ENCODE results near the gene ABHD11.
"Not testable (repeated sequence)": the region's sequence is repeated elsewhere in the genome, so short reads cannot be mapped to it uniquely, and the experiment has no call there.

The ABHD11 gene

DNA sequence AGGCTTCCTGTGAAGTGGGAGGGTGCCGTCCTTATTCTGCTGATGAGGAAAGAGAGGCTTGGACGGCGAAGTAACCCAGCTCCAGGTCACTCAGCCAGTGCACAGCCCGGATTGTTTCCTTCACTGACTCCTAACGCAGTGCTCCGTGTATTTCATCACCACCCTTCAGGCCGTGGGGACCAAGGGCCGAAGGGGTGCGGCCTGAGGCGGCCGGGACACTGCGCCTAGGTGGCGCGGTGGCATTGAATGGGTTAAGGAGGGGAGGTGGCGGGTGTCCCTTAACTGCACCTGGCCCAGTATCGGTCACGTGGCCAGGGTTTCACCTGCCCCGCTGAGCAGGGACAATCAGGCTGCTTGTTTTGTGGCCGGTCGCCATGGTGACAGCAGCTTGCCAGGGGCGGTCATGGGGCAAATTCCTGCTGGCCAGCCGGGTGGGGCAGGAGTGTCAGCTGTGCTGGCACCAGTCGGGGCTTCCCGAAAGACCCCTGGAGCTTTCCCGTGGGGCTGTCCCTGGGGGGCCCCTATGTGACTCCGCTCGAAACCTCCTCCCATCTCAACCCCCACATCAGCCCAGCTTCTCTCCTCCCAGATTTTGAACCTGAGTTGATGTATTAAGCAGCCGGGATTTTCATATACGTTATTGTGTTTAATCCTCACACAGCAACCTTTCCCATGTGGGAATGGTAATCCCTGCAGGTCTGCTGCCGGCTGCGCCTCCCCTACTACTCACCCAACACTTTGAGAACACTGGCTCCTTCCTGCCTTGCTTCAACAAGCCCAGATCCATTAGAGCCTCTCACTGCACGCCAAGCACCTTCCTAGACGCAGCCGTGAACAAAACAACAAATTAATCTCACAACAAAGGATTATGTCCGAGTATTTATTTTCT is 4.4 kb upstream of the ABHD11 start:
- DNase-seq (ENCODE audit: low read depth in 2 of 2): no peak

DNA sequence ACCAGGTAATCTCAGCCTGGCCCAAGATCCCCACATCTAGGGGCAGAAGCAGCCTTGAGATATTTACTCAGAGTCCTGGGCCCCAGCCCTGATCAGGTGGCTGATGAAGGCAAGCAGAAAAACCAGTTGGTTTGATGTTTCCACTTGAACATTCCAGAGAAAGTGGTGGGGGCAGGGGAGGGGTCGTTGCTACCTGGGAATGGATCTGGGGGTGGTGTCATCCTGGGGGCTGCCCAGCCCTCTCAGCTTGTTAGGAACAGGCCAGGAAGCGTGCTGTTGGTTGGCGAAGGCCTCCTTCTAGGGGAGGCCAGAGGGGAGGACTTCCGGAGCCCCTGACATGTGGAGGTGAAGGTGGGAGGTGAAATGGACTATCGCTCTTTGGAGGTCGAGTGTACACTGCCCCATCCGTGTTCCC is 3.7 kb upstream of the ABHD11 start:
- DNase-seq (ENCODE audit: low read depth in 2 of 2): no peak

DNA sequence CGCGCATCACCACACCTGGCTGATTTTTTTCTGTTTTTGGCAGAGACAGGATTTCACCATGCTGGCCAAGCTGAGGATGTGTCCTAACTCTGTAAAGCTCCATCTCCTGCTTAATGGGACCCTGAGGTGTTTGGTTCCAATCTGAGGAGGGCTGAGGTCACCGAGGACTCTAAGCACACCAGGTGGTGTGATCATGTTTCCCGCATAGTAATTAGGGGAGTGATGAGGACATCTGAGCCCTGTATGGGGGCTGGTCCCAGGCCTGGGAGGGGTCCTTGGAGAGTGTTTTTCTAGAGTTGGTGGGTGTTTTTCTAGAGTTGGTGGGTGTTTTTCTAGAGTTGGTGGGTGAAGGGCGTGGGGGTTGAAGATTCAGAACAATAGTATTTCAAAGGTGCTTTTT is 3.0 kb upstream of the ABHD11 start:
- no peak for DNase-seq (ENCODE audit: low read depth in 2 of 2)

DNA sequence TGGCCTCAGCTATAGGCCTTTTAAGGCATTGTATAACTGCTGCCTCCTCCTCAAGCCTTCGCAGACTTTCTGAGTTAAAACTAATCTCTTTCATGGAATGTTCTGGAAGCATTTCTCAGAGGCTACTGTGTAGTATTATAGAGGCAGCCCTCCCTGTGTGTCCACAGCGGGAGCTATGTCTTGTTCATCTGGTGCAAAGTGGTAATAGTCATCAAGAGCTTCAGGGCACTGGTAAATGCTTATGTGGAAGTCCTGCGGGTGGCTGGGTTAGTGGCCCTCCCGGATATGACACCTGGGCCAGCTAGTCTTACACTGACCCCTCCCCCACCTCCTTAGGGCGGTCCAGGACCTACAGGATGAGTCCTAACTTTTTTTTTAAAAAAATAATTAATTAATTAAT is 2.2 kb upstream of the ABHD11 start:
- no peak for DNase-seq (ENCODE audit: low read depth in 2 of 2)

DNA sequence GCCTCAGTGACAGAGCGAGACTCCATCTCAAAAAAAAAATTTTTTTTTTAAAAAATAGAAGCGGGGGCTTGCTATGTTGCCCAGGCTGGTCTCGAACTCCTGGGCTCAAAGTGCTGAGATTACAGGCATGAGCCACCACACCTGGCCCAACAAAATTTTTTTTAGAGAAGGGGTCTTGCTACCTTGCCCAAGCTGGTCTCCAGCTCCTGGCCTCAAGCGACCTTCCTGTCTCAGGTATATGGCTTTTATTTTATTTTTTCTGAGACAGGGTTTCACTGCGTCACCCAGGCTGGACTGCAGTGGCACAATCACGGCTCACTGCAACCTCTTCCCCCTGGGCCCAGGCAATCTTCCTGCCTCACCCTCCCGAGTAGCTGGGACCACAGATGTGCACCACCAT is 1.6 kb upstream of the ABHD11 start:
- no peak for DNase-seq (ENCODE audit: low read depth in 2 of 2)

DNA sequence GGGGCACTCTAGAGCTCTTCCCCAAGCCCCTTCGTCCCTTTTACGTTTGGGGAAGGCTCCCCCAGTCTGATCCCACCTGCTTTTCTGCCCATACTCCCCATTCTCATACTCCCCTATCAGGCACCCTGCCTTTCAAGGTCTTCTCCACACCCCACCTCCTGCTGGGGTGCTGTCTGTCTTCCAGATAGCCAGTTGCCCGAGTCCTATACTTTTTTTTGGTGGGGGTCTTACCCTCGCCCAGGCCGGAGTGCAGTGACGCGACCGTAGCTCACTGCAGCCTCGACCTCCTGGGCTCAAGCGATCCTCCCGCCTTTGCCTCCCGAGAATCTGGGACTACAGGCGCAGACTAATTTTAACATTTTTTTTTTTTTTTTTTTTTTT is 775 bp upstream of the ABHD11 start:
- DNase-seq (ENCODE audit: low read depth in 2 of 2): no peak

DNA sequence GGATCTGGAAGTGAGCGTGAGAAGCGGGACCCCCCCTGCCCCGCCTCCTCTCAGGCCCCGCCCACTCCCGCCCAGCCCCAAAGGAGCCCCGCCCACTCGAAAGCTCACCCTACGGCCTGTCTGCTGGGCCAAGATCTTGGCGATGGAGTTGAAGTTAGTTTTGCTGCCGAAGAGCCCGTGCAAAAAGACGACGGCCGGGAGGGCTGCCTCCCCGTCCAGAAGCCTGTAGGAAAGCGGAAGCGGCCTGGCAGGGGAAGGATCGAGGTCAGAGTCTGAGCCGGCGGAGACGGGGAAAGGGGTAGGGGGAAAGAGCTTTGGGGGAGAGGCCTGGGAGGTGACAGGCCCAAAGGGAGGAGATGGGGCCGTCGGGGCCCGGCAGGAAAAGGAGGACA is 386 bp downstream of the ABHD11 start:
- DNase-seq (ENCODE audit: low read depth in 2 of 2): peak in 1 of 2 donors; percentile 63

DNA sequence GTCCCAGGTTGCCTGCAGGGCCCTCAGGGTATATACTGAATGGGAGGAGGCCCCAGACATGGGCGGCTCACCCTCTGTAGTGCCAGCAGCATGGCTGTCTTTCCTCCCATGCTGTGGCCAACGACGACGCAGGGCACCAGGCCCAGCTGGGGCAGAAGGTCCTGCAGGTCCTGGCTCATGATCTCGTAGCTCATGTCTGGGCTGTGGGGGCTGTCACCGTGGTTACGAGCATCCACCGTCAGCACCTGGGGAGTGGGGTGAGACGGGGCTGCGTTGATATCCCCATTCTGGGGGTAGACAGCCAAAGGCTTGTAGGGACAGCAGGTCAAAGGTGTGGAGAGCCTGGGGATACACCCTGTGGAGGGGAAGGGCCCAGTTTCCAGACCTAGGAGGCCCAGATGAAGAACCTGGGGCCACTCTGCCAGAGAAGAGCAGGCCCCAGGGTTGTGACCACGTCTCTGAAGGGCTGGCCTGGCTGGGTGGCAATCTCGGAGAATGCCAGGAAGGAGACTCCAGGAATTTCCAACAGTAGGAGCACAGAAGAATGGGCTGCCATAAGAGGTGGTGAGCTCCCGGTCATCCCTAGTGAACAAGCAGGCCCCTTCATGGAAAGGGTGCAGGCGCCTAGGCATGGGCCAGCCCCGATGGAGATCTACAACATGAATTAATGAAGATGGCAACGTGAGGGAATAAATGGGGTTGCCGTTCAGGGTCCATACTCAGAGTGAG is 947 bp downstream of the ABHD11 start:
- no peak for DNase-seq (ENCODE audit: low read depth in 2 of 2)

DNA sequence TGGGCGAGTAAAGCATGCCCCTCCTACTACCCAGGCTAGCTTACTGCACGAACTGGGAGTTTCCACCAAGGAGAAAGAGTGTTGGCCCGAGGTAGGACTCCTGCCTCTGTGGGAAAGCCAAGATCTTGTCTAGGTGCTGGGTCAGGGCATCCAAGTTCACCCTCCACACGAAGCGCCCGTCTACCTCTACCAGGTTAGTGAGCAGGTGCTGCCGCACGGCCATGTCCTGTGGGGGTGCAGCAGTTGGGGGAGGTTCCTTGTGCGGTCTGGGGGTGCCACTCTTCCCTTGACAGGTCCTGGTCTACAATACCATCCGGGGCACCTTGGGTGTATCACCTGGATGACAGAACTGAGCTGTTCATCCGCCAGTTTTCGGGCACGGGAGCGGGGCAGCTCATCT is 1.7 kb downstream of the ABHD11 start:
- no peak for DNase-seq (ENCODE audit: low read depth in 2 of 2)

DNA sequence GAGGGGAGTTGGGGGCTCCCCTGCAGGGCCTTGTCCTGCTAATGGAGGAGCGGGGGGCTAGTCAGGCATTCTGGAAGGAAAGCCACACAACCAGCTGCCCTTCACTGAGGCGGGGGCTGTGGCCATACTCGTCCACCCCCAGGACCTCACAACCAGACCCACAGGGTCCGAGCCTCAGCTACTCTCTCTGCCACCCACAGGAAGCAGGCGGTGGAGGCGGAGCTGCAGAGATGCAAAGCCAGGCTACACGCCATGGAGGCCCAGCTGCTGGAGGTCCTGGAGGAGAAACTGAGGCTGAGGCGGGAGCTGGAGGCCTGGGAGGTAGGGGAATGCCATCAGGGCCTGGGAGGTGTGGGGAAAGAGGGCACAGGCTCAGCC is 3.1 kb downstream of the ABHD11 start:
- DNase-seq (ENCODE audit: low read depth in 2 of 2): no peak

DNA sequence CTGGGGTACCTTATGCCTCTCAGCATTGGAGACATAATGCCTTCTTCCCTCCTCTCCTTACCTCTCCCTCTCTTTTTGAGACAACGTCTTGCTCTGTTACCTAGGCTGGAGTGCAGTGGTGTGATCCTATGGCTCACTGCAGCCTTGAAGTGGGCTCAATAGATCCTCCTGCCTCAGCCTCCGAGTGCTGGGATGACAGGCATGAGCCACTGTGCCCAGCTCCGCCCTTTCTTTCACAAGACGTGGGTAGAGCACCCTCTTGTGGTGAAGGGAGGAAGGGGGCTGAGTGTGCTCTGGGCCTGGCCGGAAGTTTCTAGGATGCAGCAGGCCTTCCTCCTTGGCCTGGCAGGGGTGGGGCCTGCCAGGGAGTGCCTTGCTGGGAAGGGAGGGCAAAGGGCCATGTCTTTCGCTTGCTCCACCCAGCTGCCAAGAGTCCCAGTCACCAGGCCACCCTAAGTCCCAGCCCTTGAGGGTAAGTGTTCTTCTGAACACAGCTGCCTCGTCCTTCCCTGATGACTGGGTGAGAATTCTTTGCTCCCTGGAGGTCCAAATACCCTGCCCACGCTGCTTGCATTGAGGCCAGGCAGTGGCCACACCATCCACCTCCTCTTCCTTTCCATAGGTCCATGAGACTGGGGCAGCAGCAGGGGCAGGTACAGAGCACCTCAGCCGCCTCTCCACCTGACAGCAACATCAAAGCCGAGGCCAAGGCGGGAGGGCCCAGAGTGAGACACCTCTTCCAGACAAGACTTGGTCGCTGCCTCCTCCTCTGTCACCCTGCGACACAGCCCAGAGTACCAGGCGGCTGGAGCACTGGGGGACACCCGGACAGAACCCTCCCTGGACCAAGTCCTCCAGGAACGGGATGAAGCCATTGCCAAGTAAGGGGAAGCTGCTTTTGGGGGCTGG is 3.7 kb downstream of the ABHD11 start:
- peak; percentile 71 to 78 for DNase-seq (ENCODE audit: low read depth in 2 of 2)

DNA sequence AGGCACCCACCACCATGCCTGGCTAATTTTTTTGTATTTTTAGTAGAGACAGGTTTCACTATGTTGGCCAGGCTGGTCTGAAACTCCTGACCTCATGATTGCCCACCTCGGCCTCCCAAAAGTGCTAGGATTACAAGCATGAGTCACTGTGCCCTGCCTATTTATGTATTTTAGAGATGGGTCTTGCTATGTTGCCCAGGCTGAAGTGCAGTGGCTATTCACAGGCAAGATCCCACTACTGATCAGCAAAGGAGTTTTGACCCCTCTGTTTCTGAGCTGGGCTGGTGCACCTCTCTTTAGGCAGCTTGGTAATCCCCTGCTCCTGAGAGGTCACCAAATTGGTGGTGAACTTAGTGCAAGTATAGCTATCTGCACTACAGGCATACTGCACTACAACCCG is 6.2 kb downstream of the ABHD11 start:
- no peak for DNase-seq (ENCODE audit: low read depth in 2 of 2)

DNA sequence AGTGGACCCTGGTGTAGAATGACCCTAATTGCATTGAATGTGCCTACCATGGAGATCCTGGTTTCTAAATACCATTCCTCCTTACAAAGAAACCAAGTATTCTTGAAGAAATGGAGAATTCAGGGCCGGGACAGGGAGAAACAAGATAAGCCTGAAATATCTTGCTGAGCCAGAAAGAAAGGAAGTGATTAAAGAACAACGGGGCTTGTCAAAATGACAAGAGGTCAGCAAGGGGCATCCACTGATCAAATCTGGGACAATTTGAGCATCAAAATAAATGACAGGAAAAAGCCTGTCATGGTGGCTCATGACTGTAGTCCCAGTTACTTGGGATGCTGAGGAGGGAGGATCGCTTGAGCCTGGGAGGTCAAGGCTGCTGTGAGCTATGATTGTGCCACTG is 8.1 kb downstream of the ABHD11 start:
- DNase-seq (ENCODE audit: low read depth in 2 of 2): no peak

DNA sequence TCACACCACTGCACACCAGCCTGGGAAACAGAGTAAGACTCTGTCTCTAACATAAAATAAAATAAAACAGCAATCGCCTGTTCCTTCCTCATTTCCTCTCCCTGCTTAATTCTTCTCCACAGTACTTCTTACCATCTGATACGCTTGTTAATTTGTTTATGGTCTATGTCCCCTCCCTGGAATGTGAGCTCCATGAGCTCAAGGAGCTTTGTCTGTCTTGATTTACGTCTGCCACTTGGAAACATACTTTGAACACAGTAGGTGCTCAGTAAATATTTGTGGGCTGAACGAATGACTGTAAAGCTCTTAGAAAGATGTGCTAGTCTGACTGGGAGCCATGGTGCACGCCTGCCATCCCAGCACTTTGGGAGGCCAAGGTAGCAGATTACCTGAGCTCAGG is 10.1 kb downstream of the ABHD11 start:
- DNase-seq (ENCODE audit: low read depth in 2 of 2): no peak

DNA sequence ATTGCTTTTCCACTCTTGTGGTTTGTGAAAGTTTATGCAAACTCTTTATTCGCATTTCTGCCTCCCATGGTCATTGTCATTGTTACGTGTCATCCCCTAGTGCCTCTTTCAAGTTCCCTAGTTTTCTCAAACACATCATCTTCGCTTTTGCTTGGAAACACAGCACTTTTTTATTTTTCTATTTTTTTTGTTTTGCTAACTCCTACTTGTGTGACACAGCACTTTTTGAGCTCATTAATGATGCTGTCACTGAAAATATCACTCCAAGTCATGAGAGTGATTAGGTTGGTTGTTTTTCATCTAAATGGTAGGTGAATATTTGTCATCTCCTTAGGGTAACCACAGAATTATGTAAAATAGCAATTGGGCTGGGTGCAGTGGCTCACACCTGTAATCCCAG is 10.7 kb downstream of the ABHD11 start:
- DNase-seq (ENCODE audit: low read depth in 2 of 2): no peak

DNA sequence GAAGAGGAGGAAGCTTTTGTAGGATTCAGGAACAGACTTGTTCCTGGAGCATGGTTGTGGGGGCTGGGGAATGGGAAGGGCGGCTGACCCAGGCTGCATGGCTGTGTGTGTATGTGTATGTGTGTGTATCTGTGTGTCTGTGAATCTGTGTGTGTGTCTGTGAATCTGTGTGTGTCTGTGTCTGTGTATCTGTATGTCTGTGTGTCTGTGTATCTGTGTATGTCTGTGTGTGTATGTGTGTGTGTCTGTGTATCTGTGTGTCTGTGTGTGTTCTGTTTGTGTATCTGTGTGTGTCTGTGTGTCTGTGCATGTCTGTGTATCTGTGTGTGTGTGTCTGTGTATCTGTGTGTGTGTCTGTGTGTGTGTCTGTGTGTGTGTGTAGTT is 12.5 kb downstream of the ABHD11 start:
- DNase-seq (ENCODE audit: low read depth in 2 of 2): no peak

DNA sequence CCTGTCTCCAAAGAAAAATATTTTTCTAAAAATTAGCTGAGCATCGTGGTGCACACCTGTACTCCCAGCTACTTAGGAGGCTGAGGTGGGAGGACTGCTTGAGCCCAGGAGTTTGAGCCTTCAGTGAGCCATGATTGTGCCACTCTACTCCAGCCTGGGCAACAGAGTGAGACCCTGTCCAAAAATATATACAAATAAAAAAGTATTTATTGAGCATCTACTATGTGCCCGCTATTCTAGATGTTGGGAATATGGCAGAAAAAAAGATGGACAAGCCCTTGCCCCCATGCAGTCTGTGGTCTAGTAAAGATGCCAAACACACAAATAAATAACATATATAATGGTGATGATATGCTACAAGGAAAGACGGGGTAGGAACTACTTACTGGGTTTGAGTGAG is 14.8 kb downstream of the ABHD11 start:
- no peak for DNase-seq (ENCODE audit: low read depth in 2 of 2)

DNA sequence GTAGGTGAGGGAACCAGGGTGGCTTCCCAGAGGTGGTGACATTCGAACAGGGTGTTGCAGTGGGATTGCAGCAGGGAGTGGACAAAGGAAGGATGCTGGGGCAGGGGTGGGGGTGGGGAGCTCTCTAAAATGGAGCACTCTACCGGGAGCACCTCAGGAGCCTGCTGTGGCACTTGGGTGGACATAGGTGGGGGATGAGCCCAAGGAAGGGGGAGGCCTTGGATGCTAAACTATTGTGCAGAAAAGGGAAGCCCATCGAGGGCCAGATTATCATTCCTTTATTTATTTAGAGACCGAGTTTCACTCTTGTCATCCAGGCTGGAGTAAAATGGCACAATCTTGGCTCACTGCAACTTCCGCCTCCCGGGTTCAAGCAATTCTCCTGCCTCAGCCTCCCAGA is 15.8 kb downstream of the ABHD11 start:
- DNase-seq (ENCODE audit: low read depth in 2 of 2): no peak

DNA sequence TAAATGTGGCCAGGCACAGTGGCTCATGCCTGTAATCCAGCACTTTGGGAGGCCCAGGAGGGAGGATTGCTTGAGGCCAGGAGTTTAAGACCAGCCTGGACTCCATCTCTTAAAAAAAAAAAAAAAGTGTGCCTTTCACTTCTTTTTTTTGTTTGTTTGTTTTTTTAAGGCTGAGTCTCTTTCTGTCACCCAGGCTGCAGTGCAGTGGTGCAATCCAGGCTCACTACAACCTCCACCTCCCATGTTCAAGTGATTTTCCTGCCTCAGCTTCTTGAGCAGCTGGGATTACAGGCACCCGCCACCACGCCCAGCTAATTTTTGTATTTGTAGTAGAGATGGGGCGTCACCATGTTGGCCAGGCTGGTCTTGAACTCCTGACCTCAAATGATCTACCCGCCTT is 16.4 kb downstream of the ABHD11 start:
- DNase-seq (ENCODE audit: low read depth in 2 of 2): not testable (repeated sequence)

DNA sequence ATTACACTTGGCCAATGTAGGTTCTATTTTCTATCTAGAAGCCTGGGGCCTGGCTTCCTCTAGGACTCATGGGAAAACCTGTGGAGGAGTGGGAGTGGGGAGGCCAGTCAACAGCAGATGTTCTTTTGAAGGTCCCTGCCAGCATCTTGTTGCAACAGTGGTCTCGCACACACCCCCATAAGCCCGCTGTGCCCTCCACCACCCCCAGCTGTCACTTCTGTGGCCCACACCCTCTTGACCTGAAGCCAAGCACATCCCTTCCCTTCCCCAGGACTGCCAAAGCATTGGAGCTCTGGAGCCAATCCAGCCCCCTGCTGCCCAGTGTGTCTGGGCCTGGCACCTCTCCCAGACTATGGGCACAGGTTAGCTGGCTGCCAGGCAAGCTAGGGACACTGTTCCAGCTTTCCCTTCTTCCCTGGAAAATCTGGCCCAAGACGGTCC is 17.2 kb downstream of the ABHD11 start:
- no peak for DNase-seq (ENCODE audit: low read depth in 2 of 2)

DNA sequence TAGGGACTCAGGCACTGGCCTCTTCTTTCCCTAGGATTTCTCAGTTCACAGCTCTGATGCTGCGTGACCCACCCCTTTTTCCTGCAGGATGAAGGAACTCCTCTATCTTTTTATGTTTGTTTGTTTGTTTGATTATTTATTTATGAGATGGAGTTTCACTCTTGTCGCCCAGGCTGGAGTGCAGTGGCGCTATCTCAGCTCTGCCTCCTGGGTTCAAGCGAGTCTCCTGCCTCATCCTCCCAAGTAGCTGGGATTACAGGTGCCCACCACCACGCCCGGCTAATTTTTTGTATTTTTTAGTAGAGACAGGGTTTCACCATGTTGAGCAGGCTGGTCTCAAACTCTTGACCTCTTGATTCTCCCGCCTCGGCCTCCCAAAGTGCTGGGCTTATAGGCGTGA is 18.2 kb downstream of the ABHD11 start:
- DNase-seq (ENCODE audit: low read depth in 2 of 2): not testable (repeated sequence)

DNA sequence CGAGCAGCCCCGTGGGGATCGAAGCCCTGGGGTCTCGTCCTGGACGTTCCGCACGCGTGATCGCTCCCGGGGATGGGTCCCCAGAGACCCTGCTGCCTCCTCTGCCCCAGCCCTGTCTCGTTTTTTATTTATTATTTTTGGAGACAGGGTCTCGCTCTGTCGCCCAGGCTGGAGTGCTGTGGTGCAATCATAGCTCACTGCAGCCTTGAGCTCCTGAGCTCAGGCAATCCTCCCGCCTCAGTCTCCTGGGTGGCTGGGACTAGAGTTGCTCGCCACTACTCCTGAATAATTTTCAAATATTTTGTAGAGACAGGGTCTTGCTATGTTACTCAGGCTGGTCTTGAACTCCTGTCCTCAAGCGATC is 18.8 kb downstream of the ABHD11 start:
- DNase-seq (ENCODE audit: low read depth in 2 of 2): no peak
